ENCODE data around the gene GNPTG. TPM values are rescaled to one million over a fixed set of nuclear protein-coding genes. Genes with fewer than 3 reads are reported as not detected.

The GNPTG gene
- total and polyA plus RNA-seq, 9 of the 15 experiments (the other 6 are each of a cell fraction or from before 2014, with no cell fraction given): 0.69 to 33.3 (median 13.6) TPM

- Histone ChIP-seq H3K4me1 (replicated peaks in 1 of 2; ENCODE audit: control insufficient read depth in 2 of 2, insufficient read depth in 2 of 2, low read length in 2 of 2) (peaks cover 12 to 46% of the 10 kb centered on the region in 2 experiments), H3K9me1 (ENCODE audit: control insufficient read depth, insufficient read depth, low read length) (peaks cover 22% of the 10 kb centered on the region), H3K27me3 (ENCODE audit: control insufficient read depth in 2 of 2, insufficient read depth in 2 of 2, low read length in 2 of 2) (no peaks in the 10 kb centered on the region), H3K9ac (ENCODE audit: insufficient read depth in 1 of 2, low read depth in 2 of 2, low read length in 2 of 2) (no peak overlapping the region; a peak in 1 of 4 replicates), H3K4me3 (no peak overlapping the region), H3K36me3 (ENCODE audit: control insufficient read depth, insufficient read depth, low read length) (peaks cover 91% of the 10 kb centered on the region), H2AFZ (ENCODE audit: low read depth, low read length) (no peak overlapping the region), H3K27ac (ENCODE audit: extremely low read depth, low read depth, low read length) (no peak overlapping the region), H4K20me1 (replicated peaks; ENCODE audit: control insufficient read depth, insufficient read depth, low read length) (peaks cover 50% of the 10 kb centered on the region), H3K9me3 (replicated peaks; ENCODE audit: control insufficient read depth, insufficient read depth, low read depth, low read length) (no peaks in the 10 kb centered on the region), H3K4me2 (ENCODE audit: insufficient read depth, low read length) (no peak overlapping the region), H3K79me2 (ENCODE audit: control insufficient read depth, insufficient read depth, low read length) (peaks cover 66% of the 10 kb centered on the region)
- in situ Hi-C loops (cut with MboI) (no loop called here), intact Hi-C loops (cut with micrococcal nuclease) (no loop called here)
- CTCF ChIA-PET (ENCODE audit: low intra/inter-chr PET ratio): no interaction called here
- TF ChIP-seq TAF7 (tag; IDR thresholded peaks at IDR 0.05): no peak
- TF ChIP-seq NFXL1 (CRISPR knock-in tag; IDR thresholded peaks at IDR 0.05): no peak
- TF ChIP-seq, protein P1, sequence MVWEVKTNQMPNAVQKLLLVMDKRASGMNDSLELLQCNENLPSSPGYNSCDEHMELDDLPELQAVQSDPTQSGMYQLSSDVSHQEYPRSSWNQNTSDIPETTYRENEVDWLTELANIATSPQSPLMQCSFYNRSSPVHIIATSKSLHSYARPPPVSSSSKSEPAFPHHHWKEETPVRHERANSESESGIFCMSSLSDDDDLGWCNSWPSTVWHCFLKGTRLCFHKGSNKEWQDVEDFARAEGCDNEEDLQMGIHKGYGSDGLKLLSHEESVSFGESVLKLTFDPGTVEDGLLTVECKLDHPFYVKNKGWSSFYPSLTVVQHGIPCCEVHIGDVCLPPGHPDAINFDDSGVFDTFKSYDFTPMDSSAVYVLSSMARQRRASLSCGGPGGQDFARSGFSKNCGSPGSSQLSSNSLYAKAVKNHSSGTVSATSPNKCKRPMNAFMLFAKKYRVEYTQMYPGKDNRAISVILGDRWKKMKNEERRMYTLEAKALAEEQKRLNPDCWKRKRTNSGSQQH (CRISPR knock-in tag; IDR thresholded peaks at IDR 0.05): no peak
- TF ChIP-seq E4F1 (CRISPR knock-in tag; IDR thresholded peaks at IDR 0.05; ENCODE audit: borderline replicate concordance): no peak
- TF ChIP-seq RBFOX2 (IDR thresholded peaks at IDR 0.05; ENCODE audit: low read depth, low read length): peak; percentile 41; the same call in 1 of the 2 replicates
- TF ChIP-seq RBM25 (IDR thresholded peaks at IDR 0.05; ENCODE audit: low read depth, low read length, severe bottlenecking): no peak
- TF ChIP-seq POLR3A (IDR thresholded peaks at IDR 0.05; ENCODE audit: borderline replicate concordance, extremely low read depth, insufficient read depth, insufficient read length): no peak
- peak; percentile 39 for TF ChIP-seq POLR2G (IDR thresholded peaks at IDR 0.05; ENCODE audit: low read depth, low read length)
- no peak for ATAC-seq
- no peak for FAIRE-seq
- no TSS peak for BruUV-seq (replicated peaks)
- 98% methylated on average over 19 of the region's 28 CpGs for WGBS (ENCODE audit: insufficient coverage, low coverage, missing lambda C conversion rate)
- POLR2A ChIA-PET: interaction anchor here (0.7 to 2.4 kb wide), 4 partner anchors 9 to 21 kb away, joined by 3 to 15 read pairs (median 3); no protein-coding TSS in a partner anchor
- no peak for DNase-seq (ENCODE audit: extremely low read depth in 1 of 4, low spot score in 3 of 4)
These were observed 37.2 kb upstream of the GNPTG start for GRCh38 chr16:1314399-1315068.
